Astrocyte of the cerebellum (primary cell): ENCODE measurements around the gene TMEM129.

Source experiments
- DNase-seq: peaks from one replicate; pipeline ENCODE4 v3.0.0-alpha.2; 2011; ENCODE audit warnings: low read depth
- H3K4me3 ChIP-seq: 2 replicates; pipeline ENCODE4 v1.5.1; 2011; ENCODE audit warnings: mild to moderate bottlenecking, low read depth, low read length, moderate library complexity
- in situ Hi-C: cut with HindIII; loops from 2 replicates; pipeline ENCODE4 v1.10.0; 2017; ENCODE audit warnings: low sequenced_read_pairs
- TF ChIP-seq, protein P1 (sequence below): IDR thresholded peaks from 2 replicates; pipeline ENCODE4 v1.5.1; 2012; ENCODE audit warnings: low read length, low read depth, moderate library complexity, mild to moderate bottlenecking; ENCODE audit errors: missing control alignments

The TMEM129 gene

DNA sequence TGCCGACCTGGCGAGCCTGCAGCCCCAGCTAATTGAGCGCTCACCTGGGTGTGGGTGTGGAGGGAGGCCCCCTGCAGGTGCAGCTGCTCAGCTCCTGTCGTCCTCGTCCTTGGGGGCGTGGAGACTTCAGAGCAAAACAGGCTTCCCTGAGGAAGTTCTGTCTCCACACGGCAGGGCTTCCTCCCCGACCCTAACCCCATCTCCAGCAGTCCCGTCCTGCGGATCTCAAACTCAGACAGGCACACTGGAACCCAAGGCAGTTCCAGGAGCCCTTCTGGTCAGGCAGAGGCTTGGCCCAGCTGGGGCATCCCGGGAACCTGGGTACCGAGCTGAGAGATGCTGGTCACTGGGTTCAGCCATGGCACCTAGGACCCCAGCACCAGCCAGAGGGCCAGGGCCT is 24.6 kb upstream of the TMEM129 start:
- H3K4me3 ChIP-seq, result no peak overlapping the region
- DNase-seq, result no peak
- in situ Hi-C loops, result no loop called here
- TF ChIP-seq, protein P1, sequence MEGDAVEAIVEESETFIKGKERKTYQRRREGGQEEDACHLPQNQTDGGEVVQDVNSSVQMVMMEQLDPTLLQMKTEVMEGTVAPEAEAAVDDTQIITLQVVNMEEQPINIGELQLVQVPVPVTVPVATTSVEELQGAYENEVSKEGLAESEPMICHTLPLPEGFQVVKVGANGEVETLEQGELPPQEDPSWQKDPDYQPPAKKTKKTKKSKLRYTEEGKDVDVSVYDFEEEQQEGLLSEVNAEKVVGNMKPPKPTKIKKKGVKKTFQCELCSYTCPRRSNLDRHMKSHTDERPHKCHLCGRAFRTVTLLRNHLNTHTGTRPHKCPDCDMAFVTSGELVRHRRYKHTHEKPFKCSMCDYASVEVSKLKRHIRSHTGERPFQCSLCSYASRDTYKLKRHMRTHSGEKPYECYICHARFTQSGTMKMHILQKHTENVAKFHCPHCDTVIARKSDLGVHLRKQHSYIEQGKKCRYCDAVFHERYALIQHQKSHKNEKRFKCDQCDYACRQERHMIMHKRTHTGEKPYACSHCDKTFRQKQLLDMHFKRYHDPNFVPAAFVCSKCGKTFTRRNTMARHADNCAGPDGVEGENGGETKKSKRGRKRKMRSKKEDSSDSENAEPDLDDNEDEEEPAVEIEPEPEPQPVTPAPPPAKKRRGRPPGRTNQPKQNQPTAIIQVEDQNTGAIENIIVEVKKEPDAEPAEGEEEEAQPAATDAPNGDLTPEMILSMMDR, result no peak

DNA sequence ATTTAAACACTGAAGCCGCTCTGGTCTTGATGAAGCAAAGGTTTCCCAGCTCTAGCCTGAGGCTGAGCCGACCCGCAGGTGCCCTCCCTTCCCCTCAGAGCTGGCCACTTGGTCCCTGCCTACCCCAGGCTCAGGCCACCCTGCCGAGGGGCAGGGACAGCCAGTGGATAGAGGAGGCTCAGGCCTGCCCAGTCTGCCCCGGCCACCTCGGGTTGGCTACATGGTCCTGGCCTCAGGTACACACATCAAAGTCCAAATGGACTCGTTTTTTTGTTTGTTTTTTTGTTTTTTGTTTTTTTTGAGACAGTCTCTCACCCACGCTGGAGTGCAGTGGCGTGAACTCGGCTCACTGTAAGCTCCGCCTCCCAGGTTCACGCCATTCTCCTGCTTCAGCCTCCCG is 24.0 kb upstream of the TMEM129 start:
- in situ Hi-C loops, result no loop called here
- no peak overlapping the region for H3K4me3 ChIP-seq

DNA sequence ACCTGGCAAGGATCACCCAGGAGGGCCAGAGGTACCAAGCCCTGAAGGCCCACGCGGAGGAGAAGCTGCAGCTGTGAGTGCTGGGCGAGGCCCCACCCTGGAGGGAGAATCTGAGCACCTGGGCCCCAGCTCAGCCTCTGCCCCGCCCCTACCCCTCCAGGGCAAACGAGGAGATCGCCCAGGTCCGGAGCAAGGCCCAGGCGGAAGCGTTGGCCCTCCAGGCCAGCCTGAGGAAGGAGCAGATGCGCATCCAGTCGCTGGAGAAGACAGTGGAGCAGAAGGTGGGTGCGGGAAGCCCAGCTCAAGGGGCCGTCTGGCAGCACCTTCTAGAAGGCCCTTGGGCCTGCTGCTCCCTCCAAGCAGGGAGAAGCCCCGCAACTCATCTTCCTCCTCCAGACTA is 23.4 kb upstream of the TMEM129 start:
- TF ChIP-seq, protein P1, result no peak
- H3K4me3 ChIP-seq, result no peak overlapping the region
- in situ Hi-C loops, result no loop called here
- no peak for DNase-seq

More for the DNA sequence above, 24.0 kb upstream of the TMEM129 start:
- no peak for DNase-seq
- TF ChIP-seq, protein P1, result no peak

- TF ChIP-seq, protein P1, result no peak
- no peak for DNase-seq
- in situ Hi-C loops, result no loop called here
- no peak overlapping the region for H3K4me3 ChIP-seq
These were observed 22.9 kb upstream of the TMEM129 start for GRCh38 chr4:1743975-1744374.

- in situ Hi-C loops, result no loop called here
- no peak overlapping the region for H3K4me3 ChIP-seq
- TF ChIP-seq, protein P1, result no peak
- no peak for DNase-seq
These were observed 22.4 kb upstream of the TMEM129 start for GRCh38 chr4:1743551-1743950.

DNA sequence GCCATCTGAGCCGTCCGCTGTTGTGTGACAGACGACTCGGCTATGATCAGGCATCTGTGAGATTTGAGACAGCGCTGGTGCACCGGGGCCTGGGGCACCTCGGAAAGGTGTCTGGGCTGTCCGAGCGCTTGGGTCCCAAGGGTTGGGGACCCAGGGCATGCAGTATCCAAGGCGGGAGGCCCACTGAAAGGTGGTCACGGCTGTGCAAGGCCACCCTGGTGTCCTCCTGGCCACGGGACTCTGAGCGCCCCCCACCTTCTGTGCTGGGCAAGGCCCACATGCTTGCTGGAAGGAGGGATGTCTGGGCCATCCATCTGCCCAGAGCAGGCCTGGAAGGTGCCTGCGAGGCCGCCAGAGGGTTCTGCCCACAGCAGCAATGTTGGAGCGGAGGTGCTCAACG is 20.1 kb upstream of the TMEM129 start:
- DNase-seq, result no peak
- TF ChIP-seq, protein P1, result no peak
- H3K4me3 ChIP-seq, result no peak overlapping the region
- in situ Hi-C loops, result no loop called here

- no peak overlapping the region for H3K4me3 ChIP-seq
- DNase-seq, result no peak
- in situ Hi-C loops, result no loop called here
- TF ChIP-seq, protein P1, result no peak
These were observed 19.0 kb upstream of the TMEM129 start for GRCh38 chr4:1740021-1740545.
